HEK293 (cell line): ENCODE measurements around the gene RRP15.
A peak's percentile ranks its signal among the peaks of the same experiment; 100 is the strongest.

Experiments
- GFI1B ChIP-seq: fragments of 450-650 bp; formaldehyde crosslinking; IDR thresholded peaks from 2 replicates; pipeline ENCODE4 v1.5.1; 2016; ENCODE audit warnings: missing biosample characterization, missing genetic modification characterization
- HIC1 ChIP-seq: fragments of 450-650 bp; formaldehyde crosslinking; IDR thresholded peaks from 2 replicates; pipeline ENCODE4 v1.5.1; 2016; ENCODE audit warnings: missing biosample characterization, missing genetic modification characterization
- HOXD13 ChIP-seq: sonication (generic); formaldehyde crosslinking; IDR thresholded peaks from 2 replicates; pipeline ENCODE4 v1.8.0; 2022; ENCODE audit warnings: missing genetic modification reagents, borderline replicate concordance
- KLF9 ChIP-seq: fragments of 450-650 bp; formaldehyde crosslinking; IDR thresholded peaks from 2 replicates; pipeline ENCODE4 v1.5.1; 2016; ENCODE audit warnings: missing biosample characterization, missing genetic modification characterization, low read depth
- PRDM10 ChIP-seq: fragments of 450-650 bp; formaldehyde crosslinking; IDR thresholded peaks from 2 replicates; pipeline ENCODE4 v1.5.1; 2016; ENCODE audit warnings: missing biosample characterization, missing genetic modification characterization
- RBAK ChIP-seq: fragments of 450-650 bp; formaldehyde crosslinking; IDR thresholded peaks from 2 replicates; pipeline ENCODE4 v1.5.1; 2016; ENCODE audit warnings: missing biosample characterization, missing genetic modification characterization
- REPIN1 ChIP-seq: fragments of 450-650 bp; formaldehyde crosslinking; IDR thresholded peaks from 2 replicates; pipeline ENCODE4 v1.5.1; 2017; ENCODE audit warnings: missing biosample characterization, missing genetic modification characterization, low read depth
- SP3 ChIP-seq: fragments of 450-650 bp; formaldehyde crosslinking; IDR thresholded peaks from 2 replicates; pipeline ENCODE4 v1.5.1; 2016; ENCODE audit warnings: missing biosample characterization, missing genetic modification characterization
- WT1 ChIP-seq: fragments of 450-650 bp; formaldehyde crosslinking; IDR thresholded peaks from 2 replicates; pipeline ENCODE4 v1.5.1; 2016; ENCODE audit warnings: missing biosample characterization, missing genetic modification characterization
- ZBTB48 ChIP-seq: fragments of 450-650 bp; formaldehyde crosslinking; IDR thresholded peaks from 2 replicates; pipeline ENCODE4 v1.5.1; 2016; ENCODE audit warnings: missing biosample characterization, missing genetic modification characterization
- ZIC2 ChIP-seq: fragments of 450-650 bp; formaldehyde crosslinking; IDR thresholded peaks from 2 replicates; pipeline ENCODE4 v1.5.1; 2016; ENCODE audit warnings: missing biosample characterization, missing genetic modification characterization
- ZNF10 ChIP-seq: fragments of 450-650 bp; formaldehyde crosslinking; IDR thresholded peaks from 2 replicates; pipeline ENCODE4 v1.5.1; 2017; ENCODE audit warnings: missing biosample characterization, missing genetic modification characterization
- ZNF133 ChIP-seq: fragments of 450-650 bp; formaldehyde crosslinking; IDR thresholded peaks from 2 replicates; pipeline ENCODE4 v1.5.1; 2016; ENCODE audit warnings: missing biosample characterization, missing genetic modification characterization
- ZNF140 ChIP-seq: fragments of 450-650 bp; formaldehyde crosslinking; IDR thresholded peaks from 2 replicates; pipeline ENCODE4 v1.5.1; 2016; ENCODE audit warnings: missing biosample characterization, missing genetic modification characterization
- ZNF16 ChIP-seq: fragments of 450-650 bp; formaldehyde crosslinking; IDR thresholded peaks from 2 replicates; pipeline ENCODE4 v1.5.1; 2016; ENCODE audit warnings: low read depth, missing biosample characterization, missing genetic modification characterization
- ZNF169 ChIP-seq: fragments of 450-650 bp; formaldehyde crosslinking; IDR thresholded peaks from 2 replicates; pipeline ENCODE4 v1.5.1; 2016; ENCODE audit warnings: missing biosample characterization, missing genetic modification characterization
- ZNF174 ChIP-seq: fragments of 450-650 bp; formaldehyde crosslinking; IDR thresholded peaks from 2 replicates; pipeline ENCODE4 v1.5.0; 2017; ENCODE audit warnings: missing biosample characterization, mild to moderate bottlenecking, missing genetic modification characterization
- ZNF175 ChIP-seq: fragments of 450-650 bp; formaldehyde crosslinking; IDR thresholded peaks from 2 replicates; pipeline ENCODE4 v1.5.1; 2016; ENCODE audit warnings: missing biosample characterization, missing genetic modification characterization
- ZNF2 ChIP-seq: fragments of 450-650 bp; formaldehyde crosslinking; IDR thresholded peaks from 2 replicates; pipeline ENCODE4 v1.5.1; 2016; ENCODE audit warnings: missing biosample characterization, missing genetic modification characterization
- ZNF24 ChIP-seq: fragments of 450-650 bp; formaldehyde crosslinking; IDR thresholded peaks from 2 replicates; pipeline ENCODE4 v1.5.1; 2016; ENCODE audit warnings: missing biosample characterization, missing genetic modification characterization
- ZNF280C ChIP-seq: fragments of 450-650 bp; formaldehyde crosslinking; IDR thresholded peaks from 2 replicates; pipeline ENCODE4 v1.5.1; 2016; ENCODE audit warnings: missing biosample characterization, missing genetic modification characterization
- ZNF366 ChIP-seq: fragments of 450-650 bp; formaldehyde crosslinking; conservative IDR thresholded peaks from 2 replicates; pipeline ENCODE4 v1.5.1; 2016; ENCODE audit warnings: missing biosample characterization, missing genetic modification characterization
- ZNF37A ChIP-seq: fragments of 450-650 bp; IDR thresholded peaks from 2 replicates; pipeline ENCODE4 v1.5.1; 2018; ENCODE audit warnings: missing biosample characterization, missing genetic modification characterization
- ZNF530 ChIP-seq: fragments of 450-650 bp; formaldehyde crosslinking; IDR thresholded peaks from 2 replicates; pipeline ENCODE4 v1.5.1; 2016; ENCODE audit warnings: low read depth, missing biosample characterization, missing genetic modification characterization
- ZNF558 ChIP-seq: fragments of 450-650 bp; formaldehyde crosslinking; IDR thresholded peaks from 2 replicates; pipeline ENCODE4 v1.5.1; 2016; ENCODE audit warnings: missing biosample characterization, missing genetic modification characterization
- ZNF610 ChIP-seq: fragments of 450-650 bp; formaldehyde crosslinking; IDR thresholded peaks from 2 replicates; pipeline ENCODE4 v1.5.1; 2016; ENCODE audit warnings: missing biosample characterization, missing genetic modification characterization, borderline replicate concordance
- ZNF629 ChIP-seq: fragments of 450-650 bp; formaldehyde crosslinking; IDR thresholded peaks from 2 replicates; pipeline ENCODE4 v1.5.1; 2017; ENCODE audit warnings: missing biosample characterization, missing genetic modification characterization
- ZNF658 ChIP-seq: fragments of 450-650 bp; formaldehyde crosslinking; IDR thresholded peaks from 2 replicates; pipeline ENCODE4; 2016; ENCODE audit warnings: missing biosample characterization, missing genetic modification characterization
- ZNF747 ChIP-seq: fragments of 450-650 bp; formaldehyde crosslinking; IDR thresholded peaks from 2 replicates; pipeline ENCODE4 v1.5.1; 2016; ENCODE audit warnings: missing biosample characterization, missing genetic modification characterization
- ZNF76 ChIP-seq: fragments of 450-650 bp; formaldehyde crosslinking; IDR thresholded peaks from 2 replicates; pipeline ENCODE4; 2016; ENCODE audit warnings: low read depth, missing biosample characterization, missing genetic modification characterization, borderline replicate concordance
- ZNF791 ChIP-seq: fragments of 450-650 bp; formaldehyde crosslinking; IDR thresholded peaks from 2 replicates; pipeline ENCODE4 v1.5.1; 2016; ENCODE audit warnings: missing biosample characterization, missing genetic modification characterization
- ZNF792 ChIP-seq: fragments of 450-650 bp; formaldehyde crosslinking; IDR thresholded peaks from 2 replicates; pipeline ENCODE4 v1.5.1; 2016; ENCODE audit warnings: missing biosample characterization, missing genetic modification characterization
- ZSCAN18 ChIP-seq: fragments of 450-650 bp; formaldehyde crosslinking; IDR thresholded peaks from 2 replicates; pipeline ENCODE4 v1.5.1; 2016; ENCODE audit warnings: missing biosample characterization, missing genetic modification characterization

RRP15 gene

GRCh38 chr1:218344814-218345672 is 60.0 kb downstream of the RRP15 start, which contains the start of gene TGFB2 (continued):
- TF ChIP-seq SP3 (tag by site-specific recombination), result no peak
- no peak for TF ChIP-seq ZNF169 (tag by site-specific recombination)
- TF ChIP-seq HIC1 (tag by site-specific recombination), result no peak
- TF ChIP-seq ZNF174, result no peak
- TF ChIP-seq ZNF280C (tag by site-specific recombination), result no peak
- TF ChIP-seq WT1 (tag by site-specific recombination), result peak; percentile 99
- no peak for TF ChIP-seq ZNF175 (tag by site-specific recombination)
- TF ChIP-seq ZNF140 (tag by site-specific recombination), result no peak
- no peak for TF ChIP-seq KLF9 (tag by site-specific recombination)
- TF ChIP-seq ZNF366, result 0 out of 2 replicates have a peak, but pooled peaks have one; percentile 59
- no peak for TF ChIP-seq ZNF133 (tag by site-specific recombination)
- no peak for TF ChIP-seq ZNF558 (tag by site-specific recombination)
- TF ChIP-seq ZNF16 (tag by site-specific recombination), result no peak
- TF ChIP-seq REPIN1 (tag by site-specific recombination), result no peak
- TF ChIP-seq ZNF24, result no peak
- TF ChIP-seq ZNF76 (tag by site-specific recombination), result no peak; the same call in 1 of the 2 replicates
- TF ChIP-seq HOXD13 (CRISPR knock-in tag), result no peak
- TF ChIP-seq ZNF37A (tag by site-specific recombination), result no peak
- TF ChIP-seq ZNF792, result no peak
- no peak for TF ChIP-seq RBAK (tag by site-specific recombination)
- TF ChIP-seq ZNF791 (tag by site-specific recombination), result no peak
- peak; percentile 93 for TF ChIP-seq ZBTB48 (tag by site-specific recombination)
- TF ChIP-seq GFI1B (tag by site-specific recombination), result no peak
- no peak for TF ChIP-seq ZNF530
- peak; percentile 67; the same call in 1 of the 2 replicates for TF ChIP-seq ZNF2
- TF ChIP-seq ZSCAN18 (tag by site-specific recombination), result no peak
- TF ChIP-seq ZNF747 (tag by site-specific recombination), result no peak
- no peak for TF ChIP-seq ZIC2 (tag by site-specific recombination)
- peak; percentile 72 for TF ChIP-seq ZNF629
- peak; percentile 78 for TF ChIP-seq PRDM10 (tag by site-specific recombination)
- TF ChIP-seq ZNF610 (tag by site-specific recombination), result peak; percentile 10; the same call in 1 of the 2 replicates
- peak; percentile 57; the same call in 1 of the 2 replicates for TF ChIP-seq ZNF10 (tag by site-specific recombination)
- no peak for TF ChIP-seq ZNF658 (tag by site-specific recombination)
